ENCODE measurements around the gene TUBGCP5.
"Not testable (repeated sequence)": the region's sequence is repeated elsewhere in the genome, so short reads cannot be mapped to it uniquely, and the experiment has no call there.

The TUBGCP5 gene

GRCh38 chr15:23065836-23066235 is 26.5 kb upstream of the TUBGCP5 start:
- H3K27me3 ChIP-seq (ENCODE audit: low read depth, low read length), result no peaks in the 10 kb centered on the region
- no peaks in the 10 kb centered on the region for H3K4me1 ChIP-seq (ENCODE audit: control insufficient read depth in 1 of 2, insufficient read depth in 2 of 2, low read length in 2 of 2)
- no peak overlapping the region for H3K4me3 ChIP-seq (ENCODE audit: low read depth in 1 of 2, low read length in 2 of 2)
- H3K27ac ChIP-seq (ENCODE audit: low read length), result no peak overlapping the region
- peaks cover 0 to 5% of the 10 kb centered on the region in 2 donors for H3K9me3 ChIP-seq (ENCODE audit: control insufficient read depth in 1 of 2, low read length in 2 of 2)
- no peaks in the 10 kb centered on the region for H3K36me3 ChIP-seq (ENCODE audit: control insufficient read depth in 1 of 2, insufficient read depth in 2 of 2, low read length in 2 of 2)

- Histone ChIP-seq H3K4me1 (ENCODE audit: control insufficient read depth in 1 of 2, insufficient read depth in 2 of 2, low read length in 2 of 2) (no peaks in the 10 kb centered on the region), H3K27me3 (ENCODE audit: low read depth, low read length) (no peaks in the 10 kb centered on the region), H3K9me3 (ENCODE audit: control insufficient read depth in 1 of 2, low read length in 2 of 2) (peaks cover 0 to 5% of the 10 kb centered on the region in 2 donors), H3K36me3 (ENCODE audit: control insufficient read depth in 1 of 2, insufficient read depth in 2 of 2, low read length in 2 of 2) (no peaks in the 10 kb centered on the region), H3K4me3 (ENCODE audit: low read depth in 1 of 2, low read length in 2 of 2) (no peak overlapping the region), H3K27ac (ENCODE audit: low read length) (no peak overlapping the region)
These were observed 24.8 kb upstream of the TUBGCP5 start for GRCh38 chr15:23064156-23064555.

GRCh38 chr15:23057707-23058106 is 18.3 kb upstream of the TUBGCP5 start:
- Histone ChIP-seq H3K27me3 (ENCODE audit: low read depth, low read length) (no peaks in the 10 kb centered on the region), H3K4me1 (ENCODE audit: control insufficient read depth in 1 of 2, insufficient read depth in 2 of 2, low read length in 2 of 2) (no peaks in the 10 kb centered on the region), H3K4me3 (ENCODE audit: low read depth in 1 of 2, low read length in 2 of 2) (no peak overlapping the region), H3K36me3 (ENCODE audit: control insufficient read depth in 1 of 2, insufficient read depth in 2 of 2, low read length in 2 of 2) (no peaks in the 10 kb centered on the region), H3K27ac (ENCODE audit: low read length) (no peak overlapping the region), H3K9me3 (ENCODE audit: control insufficient read depth in 1 of 2, low read length in 2 of 2) (peaks cover 0 to 5% of the 10 kb centered on the region in 2 donors)

- Histone ChIP-seq H3K4me1 (ENCODE audit: control insufficient read depth in 1 of 2, insufficient read depth in 2 of 2, low read length in 2 of 2) (peaks cover 0 to 1% of the 10 kb centered on the region in 2 donors), H3K27me3 (ENCODE audit: low read depth, low read length) (no peaks in the 10 kb centered on the region), H3K27ac (ENCODE audit: low read length) (no peak overlapping the region), H3K9me3 (ENCODE audit: control insufficient read depth in 1 of 2, low read length in 2 of 2) (no peaks in the 10 kb centered on the region), H3K36me3 (ENCODE audit: control insufficient read depth in 1 of 2, insufficient read depth in 2 of 2, low read length in 2 of 2) (no peaks in the 10 kb centered on the region), H3K4me3 (ENCODE audit: low read depth in 1 of 2, low read length in 2 of 2) (no peak overlapping the region)
These were observed 15.9 kb upstream of the TUBGCP5 start for GRCh38 chr15:23055316-23055715.

GRCh38 chr15:23052522-23052921 is 13.2 kb upstream of the TUBGCP5 start:
- Histone ChIP-seq H3K27me3 (ENCODE audit: low read depth, low read length) (no peaks in the 10 kb centered on the region), H3K27ac (ENCODE audit: low read length) (no peak overlapping the region), H3K4me3 (ENCODE audit: low read depth in 1 of 2, low read length in 2 of 2) (no peak overlapping the region), H3K9me3 (ENCODE audit: control insufficient read depth in 1 of 2, low read length in 2 of 2) (no peaks in the 10 kb centered on the region), H3K4me1 (ENCODE audit: control insufficient read depth in 1 of 2, insufficient read depth in 2 of 2, low read length in 2 of 2) (peaks cover 0 to 4% of the 10 kb centered on the region in 2 donors), H3K36me3 (ENCODE audit: control insufficient read depth in 1 of 2, insufficient read depth in 2 of 2, low read length in 2 of 2) (no peaks in the 10 kb centered on the region)

GRCh38 chr15:23050708-23051107 is 11.3 kb upstream of the TUBGCP5 start:
- Histone ChIP-seq H3K27me3 (ENCODE audit: low read depth, low read length) (no peaks in the 10 kb centered on the region), H3K4me3 (ENCODE audit: low read depth in 1 of 2, low read length in 2 of 2) (no peak overlapping the region), H3K9me3 (ENCODE audit: control insufficient read depth in 1 of 2, low read length in 2 of 2) (no peaks in the 10 kb centered on the region), H3K36me3 (ENCODE audit: control insufficient read depth in 1 of 2, insufficient read depth in 2 of 2, low read length in 2 of 2) (no peaks in the 10 kb centered on the region), H3K27ac (ENCODE audit: low read length) (no peak overlapping the region), H3K4me1 (ENCODE audit: control insufficient read depth in 1 of 2, insufficient read depth in 2 of 2, low read length in 2 of 2) (peaks cover 0 to 4% of the 10 kb centered on the region in 2 donors)

GRCh38 chr15:23049984-23050628 is 10.7 kb upstream of the TUBGCP5 start:
- H3K9me3 ChIP-seq (ENCODE audit: control insufficient read depth in 1 of 2, low read length in 2 of 2), result no peaks in the 10 kb centered on the region
- H3K27me3 ChIP-seq (ENCODE audit: low read depth, low read length), result no peaks in the 10 kb centered on the region
- no peak overlapping the region for H3K27ac ChIP-seq (ENCODE audit: low read length)
- no peaks in the 10 kb centered on the region for H3K36me3 ChIP-seq (ENCODE audit: control insufficient read depth in 1 of 2, insufficient read depth in 2 of 2, low read length in 2 of 2)
- peaks cover 0 to 4% of the 10 kb centered on the region in 2 donors for H3K4me1 ChIP-seq (ENCODE audit: control insufficient read depth in 1 of 2, insufficient read depth in 2 of 2, low read length in 2 of 2)
- no peak overlapping the region for H3K4me3 ChIP-seq (ENCODE audit: low read depth in 1 of 2, low read length in 2 of 2)

GRCh38 chr15:23048572-23049282 is 9.4 kb upstream of the TUBGCP5 start:
- not testable (repeated sequence) for H3K27me3 ChIP-seq (ENCODE audit: low read depth, low read length); H3K4me1 ChIP-seq (ENCODE audit: control insufficient read depth in 1 of 2, insufficient read depth in 2 of 2, low read length in 2 of 2); H3K36me3 ChIP-seq (ENCODE audit: control insufficient read depth in 1 of 2, insufficient read depth in 2 of 2, low read length in 2 of 2); H3K4me3 ChIP-seq (ENCODE audit: low read depth in 1 of 2, low read length in 2 of 2); H3K9me3 ChIP-seq (ENCODE audit: control insufficient read depth in 1 of 2, low read length in 2 of 2); H3K27ac ChIP-seq (ENCODE audit: low read length)

- H3K27me3 ChIP-seq (ENCODE audit: low read depth, low read length); H3K4me3 ChIP-seq (ENCODE audit: low read depth in 1 of 2, low read length in 2 of 2); H3K27ac ChIP-seq (ENCODE audit: low read length); H3K9me3 ChIP-seq (ENCODE audit: control insufficient read depth in 1 of 2, low read length in 2 of 2); H3K36me3 ChIP-seq (ENCODE audit: control insufficient read depth in 1 of 2, insufficient read depth in 2 of 2, low read length in 2 of 2); H3K4me1 ChIP-seq (ENCODE audit: control insufficient read depth in 1 of 2, insufficient read depth in 2 of 2, low read length in 2 of 2): not testable (repeated sequence)
These were observed 4.6 kb upstream of the TUBGCP5 start for GRCh38 chr15:23043987-23044386.

GRCh38 chr15:23043535-23043934 is 4.2 kb upstream of the TUBGCP5 start:
- H3K4me3 ChIP-seq (ENCODE audit: low read depth in 1 of 2, low read length in 2 of 2); H3K4me1 ChIP-seq (ENCODE audit: control insufficient read depth in 1 of 2, insufficient read depth in 2 of 2, low read length in 2 of 2); H3K27me3 ChIP-seq (ENCODE audit: low read depth, low read length); H3K27ac ChIP-seq (ENCODE audit: low read length); H3K9me3 ChIP-seq (ENCODE audit: control insufficient read depth in 1 of 2, low read length in 2 of 2); H3K36me3 ChIP-seq (ENCODE audit: control insufficient read depth in 1 of 2, insufficient read depth in 2 of 2, low read length in 2 of 2): not testable (repeated sequence)

GRCh38 chr15:23041736-23042135 is 2.4 kb upstream of the TUBGCP5 start:
- not testable (repeated sequence) for H3K36me3 ChIP-seq (ENCODE audit: control insufficient read depth in 1 of 2, insufficient read depth in 2 of 2, low read length in 2 of 2); H3K4me1 ChIP-seq (ENCODE audit: control insufficient read depth in 1 of 2, insufficient read depth in 2 of 2, low read length in 2 of 2); H3K27me3 ChIP-seq (ENCODE audit: low read depth, low read length)

GRCh38 chr15:23039917-23040281 is 530 bp upstream of the TUBGCP5 start:
- Histone ChIP-seq H3K9me3 (ENCODE audit: control insufficient read depth in 1 of 2, low read length in 2 of 2) (no peaks in the 10 kb centered on the region), H3K4me1 (ENCODE audit: control insufficient read depth in 1 of 2, insufficient read depth in 2 of 2, low read length in 2 of 2) (peaks cover 0 to 8% of the 10 kb centered on the region in 2 donors), H3K27ac (ENCODE audit: low read length) (peak overlapping the region; percentile 20), H3K36me3 (ENCODE audit: control insufficient read depth in 1 of 2, insufficient read depth in 2 of 2, low read length in 2 of 2) (peaks cover 4 to 9% of the 10 kb centered on the region in 2 donors), H3K4me3 (ENCODE audit: low read depth in 1 of 2, low read length in 2 of 2) (peak overlapping the region; percentile 84 to 87), H3K27me3 (ENCODE audit: low read depth, low read length) (no peaks in the 10 kb centered on the region)

More at GRCh38 chr15:23041736-23042135, 2.4 kb upstream of the TUBGCP5 start:
- H3K27ac ChIP-seq (ENCODE audit: low read length); H3K9me3 ChIP-seq (ENCODE audit: control insufficient read depth in 1 of 2, low read length in 2 of 2); H3K4me3 ChIP-seq (ENCODE audit: low read depth in 1 of 2, low read length in 2 of 2): not testable (repeated sequence)

Measured in muscle layer of duodenum (tissue), 2 donors.